Left lung (tissue), 10 donors: ENCODE data around the gene KLHL35. TPM values are rescaled to one million over a fixed set of nuclear protein-coding genes. Genes with fewer than 3 reads are reported as not detected.
A peak's percentile ranks its signal among the peaks of the same experiment; 100 is the strongest.

Source experiments
- ATAC-seq: fragments of 200-7000 bp; cut with Tn5 transposase; one replicate; pipeline ENCODE4 v1.9.1; 2020; ENCODE audit warnings: moderate library complexity
- DNase-seq, 4 donors: peaks; one replicate each; pipeline ENCODE4 v3.0.0-alpha.2; 2013 to 2020
- H3K27ac ChIP-seq, 2 donors: fragments of 200-600 bp; sonication (generic) in 1 of 2; one replicate each; pipeline versions ENCODE4 v1.5.0 to v1.8.0; 2020 to 2021
- H3K27me3 ChIP-seq, 2 donors: fragments of 200-600 bp; sonication (generic) in 1 of 2; one replicate each; pipeline versions ENCODE4 v1.5.0 to v1.8.0; 2020 to 2021
- H3K36me3 ChIP-seq, 2 donors: fragments of 200-600 bp; sonication (generic) in 1 of 2; one replicate each; pipeline versions ENCODE4 v1.5.0 to v1.8.0; 2020 to 2021
- H3K4me1 ChIP-seq, 2 donors: fragments of 200-600 bp; one replicate each; pipeline ENCODE4 v1.8.0; 2021
- H3K4me3 ChIP-seq, 2 donors: fragments of 200-600 bp; sonication (generic) in 1 of 2; one replicate each; pipeline versions ENCODE4 v1.5.0 to v1.8.0; 2020 to 2021; ENCODE audit warnings: mild to moderate bottlenecking in 1 of 2
- H3K9me3 ChIP-seq, 2 donors: fragments of 200-600 bp; sonication (generic) in 1 of 2; one replicate each; pipeline versions ENCODE4 v1.5.0 to v1.8.0; 2020 to 2021
- CTCF ChIP-seq, 2 donors: fragments of 200-600 bp; sonication (generic) in 1 of 2; IDR thresholded peaks; one replicate each; pipeline versions ENCODE4 v1.5.0 to v1.8.0; 2021; ENCODE audit warnings: antibody characterized with exemption in 2 of 2
- intact Hi-C, 2 donors: fragments of 100-400 bp; cut with DNase I; formaldehyde crosslinking; loops; one replicate each; pipeline versions ENCODE4 v1.11.2 to v1.14.2; 2022
- polyA plus RNA-seq, 6 donors: library from polyadenylated mRNA; unstranded; fragments of 120-200 nt; gene quantifications; one replicate each; pipeline ENCODE4 v1.2.1, GENCODE V29; 2013; ENCODE audit not compliant: insufficient read length in 6 of 6
- total RNA-seq, 2 donors: library from RNA; stranded (reverse); fragmentation: NEBNext Ultra II Directional; extraction: Animal tissue kit (Norgen Biotek cat#: 25700); gene quantifications; one replicate each; pipeline ENCODE4 v1.2.1, GENCODE V29; 2021
- donor health status: DM: no; HTN: yes; CAD: no.
- donor health status: DM: no; HTN: no; CAD: no.

Gene KLHL35
- total and polyA plus RNA-seq, 8 donors = 1.1 to 2.1 (median 1.3) TPM

GRCh38 chr11:75453916-75454655 is 21.1 kb upstream of the KLHL35 start:
- no peaks in the 10 kb centered on the region for H3K36me3 ChIP-seq
- DNase-seq (peak in 1 of 4 donors; percentile 13), ATAC-seq (no peak)
- H3K27ac ChIP-seq = no peak overlapping the region
- peaks cover 0 to 5% of the 10 kb centered on the region in 2 donors for H3K4me1 ChIP-seq
- no peaks in the 10 kb centered on the region for H3K9me3 ChIP-seq
- no peak overlapping the region for H3K4me3 ChIP-seq
- intact Hi-C loops = no loop called here
- no peak for TF ChIP-seq CTCF (IDR thresholded peaks at IDR 0.05)
- H3K27me3 ChIP-seq = no peaks in the 10 kb centered on the region

- DNase-seq = peak in 1 of 4 donors; percentile 79
- no peak overlapping the region for H3K27ac ChIP-seq
- no peaks in the 10 kb centered on the region for H3K27me3 ChIP-seq
- H3K9me3 ChIP-seq = no peaks in the 10 kb centered on the region
- peak; percentile 46 for ATAC-seq
- H3K36me3 ChIP-seq = no peaks in the 10 kb centered on the region
- intact Hi-C loops = no loop called here
- peak; percentile 32 to 63 for TF ChIP-seq CTCF (IDR thresholded peaks at IDR 0.05)
- H3K4me1 ChIP-seq = peaks cover 0 to 5% of the 10 kb centered on the region in 2 donors
- H3K4me3 ChIP-seq = no peak overlapping the region
Measured at GRCh38 chr11:75450826-75451821, 18.1 kb upstream of the KLHL35 start.

GRCh38 chr11:75450236-75450635 is 17.2 kb upstream of the KLHL35 start:
- Histone ChIP-seq H3K9me3 (no peaks in the 10 kb centered on the region), H3K27ac (no peak overlapping the region), H3K4me1 (peaks cover 0 to 5% of the 10 kb centered on the region in 2 donors), H3K4me3 (no peak overlapping the region), H3K27me3 (no peaks in the 10 kb centered on the region), H3K36me3 (no peaks in the 10 kb centered on the region)
- no peak for TF ChIP-seq CTCF (IDR thresholded peaks at IDR 0.05)
- ATAC-seq (no peak), DNase-seq (peak in 1 of 4 donors; percentile 54)
- intact Hi-C loops = no loop called here

GRCh38 chr11:75449776-75450175 is 16.8 kb upstream of the KLHL35 start:
- intact Hi-C loops = loop anchor here (5.0 kb wide), 2 partner anchors 78 to 83 kb away; partner anchors contain the start of gene GDPD5 (in 1 of the 2)
- ATAC-seq (no peak), DNase-seq (peak in 1 of 4 donors; percentile 59)
- peaks cover 0 to 5% of the 10 kb centered on the region in 2 donors for H3K4me1 ChIP-seq
- H3K9me3 ChIP-seq = no peaks in the 10 kb centered on the region
- no peak overlapping the region for H3K4me3 ChIP-seq
- H3K27me3 ChIP-seq = no peaks in the 10 kb centered on the region
- TF ChIP-seq CTCF (IDR thresholded peaks at IDR 0.05) = no peak
- no peak overlapping the region for H3K27ac ChIP-seq
- H3K36me3 ChIP-seq = no peaks in the 10 kb centered on the region
